Mucosa of stomach (tissue), 1 donor: ENCODE results near the gene HTN3.
"Not testable (repeated sequence)": the region's sequence is repeated elsewhere in the genome, so short reads cannot be mapped to it uniquely, and the experiment has no call there.

Source experiments
- H3K27me3 ChIP-seq: one replicate; pipeline ENCODE4 v1.7.0; 2013; ENCODE audit warnings: mild to moderate bottlenecking, low read length; ENCODE audit not compliant: control insufficient read depth, insufficient read depth
- H3K36me3 ChIP-seq: one replicate; pipeline ENCODE4 v1.7.0; 2013; ENCODE audit warnings: low read length; ENCODE audit not compliant: control insufficient read depth, insufficient read depth
- H3K4me1 ChIP-seq: one replicate; pipeline ENCODE4 v1.7.0; 2013; ENCODE audit warnings: mild to moderate bottlenecking, low read length; ENCODE audit not compliant: control insufficient read depth, insufficient read depth
- H3K4me3 ChIP-seq: one replicate; pipeline ENCODE4 v1.7.0; 2013; ENCODE audit warnings: low read length
- H3K9ac ChIP-seq: one replicate; pipeline ENCODE4 v1.7.0; 2013; ENCODE audit warnings: mild to moderate bottlenecking, low read length, moderate library complexity
- H3K9me3 ChIP-seq: one replicate; pipeline ENCODE4 v1.7.0; 2013; ENCODE audit warnings: mild to moderate bottlenecking, low read length, moderate library complexity; ENCODE audit not compliant: control insufficient read depth
- donor health status: Pancreatic carcinoma.

Gene HTN3

GRCh38 chr4:70037559-70037958 lies 9.3 kb downstream of the HTN3 start:
- not testable (repeated sequence) for H3K9me3 ChIP-seq, H3K27me3 ChIP-seq, H3K4me3 ChIP-seq, H3K9ac ChIP-seq, H3K36me3 ChIP-seq, H3K4me1 ChIP-seq

DNA sequence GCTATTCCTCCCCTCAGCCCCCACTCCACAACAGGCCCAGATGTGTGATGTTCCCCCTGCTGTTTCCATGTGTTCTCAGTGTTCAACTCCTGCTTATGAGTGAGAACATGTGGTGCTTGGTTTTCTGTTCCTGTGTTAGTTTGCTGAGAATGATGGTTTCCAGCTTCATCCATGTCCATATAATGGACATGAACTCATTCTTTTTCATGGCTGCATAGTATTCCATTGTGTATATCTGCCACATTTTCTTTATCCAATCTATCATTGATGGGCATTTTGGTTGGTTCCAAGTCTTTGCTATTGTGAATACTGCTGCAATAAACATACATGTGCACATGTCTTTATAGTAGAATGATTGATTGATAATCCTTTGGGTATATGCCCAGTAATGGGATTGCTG lies 11.7 kb downstream of the HTN3 start:
- not testable (repeated sequence) for H3K4me3 ChIP-seq, H3K9me3 ChIP-seq, H3K27me3 ChIP-seq, H3K4me1 ChIP-seq, H3K9ac ChIP-seq, H3K36me3 ChIP-seq

GRCh38 chr4:70041652-70042286 lies 13.5 kb downstream of the HTN3 start:
- Histone ChIP-seq H3K4me1 (no peaks in the 10 kb centered on the region), H3K9me3 (no peaks in the 10 kb centered on the region), H3K4me3 (no peak overlapping the region), H3K9ac (no peak overlapping the region), H3K36me3 (no peaks in the 10 kb centered on the region), H3K27me3 (no peaks in the 10 kb centered on the region)

- H3K9me3 ChIP-seq, H3K4me3 ChIP-seq, H3K27me3 ChIP-seq, H3K36me3 ChIP-seq, H3K4me1 ChIP-seq, H3K9ac ChIP-seq: not testable (repeated sequence)
These were observed 21.9 kb downstream of the HTN3 start, which contains the start of gene HTN1 for GRCh38 chr4:70050138-70050537. HTN1 (plus strand) TSS chr4:70050438; CDS start chr4:70053077, 2,639 bp downstream.

GRCh38 chr4:70056534-70056933 lies 28.3 kb downstream of the HTN3 start:
- not testable (repeated sequence) for H3K36me3 ChIP-seq, H3K4me3 ChIP-seq, H3K4me1 ChIP-seq, H3K27me3 ChIP-seq, H3K9me3 ChIP-seq, H3K9ac ChIP-seq

DNA sequence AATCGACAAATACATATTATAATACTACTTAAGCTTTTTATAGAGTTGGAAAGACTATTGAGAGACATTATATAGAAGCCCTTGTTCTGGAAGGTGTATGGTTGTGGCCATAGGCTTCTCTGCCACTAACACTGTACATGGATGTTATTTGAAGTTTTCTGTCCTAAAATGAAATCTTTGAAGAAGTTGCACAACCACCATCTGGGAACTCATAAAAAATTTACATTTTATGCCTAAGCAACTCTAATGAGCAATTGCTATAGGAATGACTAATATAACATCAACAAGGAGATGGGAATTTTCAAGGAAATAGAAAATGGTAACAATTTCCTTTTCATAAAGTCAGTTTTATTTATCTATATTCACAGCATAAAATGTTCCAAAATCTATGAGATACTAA lies 29.4 kb downstream of the HTN3 start:
- no peaks in the 10 kb centered on the region for H3K9me3 ChIP-seq
- no peaks in the 10 kb centered on the region for H3K36me3 ChIP-seq
- no peaks in the 10 kb centered on the region for H3K4me1 ChIP-seq
- H3K4me3 ChIP-seq = no peak overlapping the region
- H3K27me3 ChIP-seq = no peaks in the 10 kb centered on the region
- no peak overlapping the region for H3K9ac ChIP-seq

- Histone ChIP-seq H3K9ac (no peak overlapping the region), H3K4me1 (no peaks in the 10 kb centered on the region), H3K27me3 (no peaks in the 10 kb centered on the region), H3K4me3 (no peak overlapping the region), H3K9me3 (no peaks in the 10 kb centered on the region), H3K36me3 (no peaks in the 10 kb centered on the region)
These were observed 30.9 kb downstream of the HTN3 start for GRCh38 chr4:70059149-70059548.

GRCh38 chr4:70062000-70062399 lies 33.7 kb downstream of the HTN3 start:
- Histone ChIP-seq H3K4me1 (no peaks in the 10 kb centered on the region), H3K27me3 (no peaks in the 10 kb centered on the region), H3K9me3 (no peaks in the 10 kb centered on the region), H3K4me3 (no peak overlapping the region), H3K36me3 (no peaks in the 10 kb centered on the region), H3K9ac (no peak overlapping the region)

- H3K9me3 ChIP-seq = no peaks in the 10 kb centered on the region
- no peaks in the 10 kb centered on the region for H3K4me1 ChIP-seq
- no peaks in the 10 kb centered on the region for H3K36me3 ChIP-seq
- H3K4me3 ChIP-seq = no peak overlapping the region
- no peaks in the 10 kb centered on the region for H3K27me3 ChIP-seq
- H3K9ac ChIP-seq = no peak overlapping the region
These were observed 51.9 kb downstream of the HTN3 start for GRCh38 chr4:70080205-70080604.
